DMS114 treated with DMSO at 0.1 percent for 48 hours (cell line): ENCODE results near the gene P4HB.
A peak's percentile ranks its signal among the peaks of the same experiment; 100 is the strongest.

Experiments
- DNase-seq: peaks from one replicate; lab custom pipeline; 2025; ENCODE audit not compliant: unreplicated experiment; lab: John Stamatoyannopoulos, UW

Gene P4HB

GRCh38 chr17:81833160-81833920 lies 27.0 kb downstream of the P4HB start, which contains the start of gene MCRIP1:
TSS of gene MCRIP1 (minus strand) at chr17:81833291. CDS start at chr17:81824506, 8,785 bp downstream.
- peak; percentile 76 for DNase-seq

- DNase-seq, result no peak
These were observed 27.7 kb downstream of the P4HB start for GRCh38 chr17:81832608-81833159.

- no peak for DNase-seq
These were observed 28.3 kb downstream of the P4HB start for GRCh38 chr17:81831957-81832607.

- no peak for DNase-seq
These were observed 28.8 kb downstream of the P4HB start for GRCh38 chr17:81831563-81831956.

GRCh38 chr17:81829858-81830257 lies 30.5 kb downstream of the P4HB start:
- no peak for DNase-seq

GRCh38 chr17:81828656-81829055 lies 31.7 kb downstream of the P4HB start:
- no peak for DNase-seq

- DNase-seq, result no peak
These were observed 34.4 kb downstream of the P4HB start for GRCh38 chr17:81825841-81826466.

- DNase-seq, result no peak
These were observed 35.7 kb downstream of the P4HB start for GRCh38 chr17:81824595-81824994.

- no peak for DNase-seq
These were observed 36.4 kb downstream of the P4HB start for GRCh38 chr17:81823820-81824550.

- no peak for DNase-seq
These were observed 37.1 kb downstream of the P4HB start for GRCh38 chr17:81822996-81823819.

GRCh38 chr17:81822312-81822637 lies 38.1 kb downstream of the P4HB start:
- DNase-seq, result no peak

GRCh38 chr17:81821603-81822311 lies 38.6 kb downstream of the P4HB start:
- no peak for DNase-seq

- DNase-seq, result no peak
These were observed 39.2 kb downstream of the P4HB start for GRCh38 chr17:81821147-81821546.

- no peak for DNase-seq
These were observed 40.6 kb downstream of the P4HB start for GRCh38 chr17:81819708-81820107.

- no peak for DNase-seq
These were observed 42.6 kb downstream of the P4HB start for GRCh38 chr17:81817758-81818147.

- DNase-seq, result no peak
These were observed 44.7 kb downstream of the P4HB start for GRCh38 chr17:81815646-81815986.

- no peak for DNase-seq
These were observed 45.3 kb downstream of the P4HB start for GRCh38 chr17:81814748-81815645.

GRCh38 chr17:81813861-81814683 lies 46.3 kb downstream of the P4HB start:
- DNase-seq, result no peak
